Duodenal mucosa (tissue), 2 donors: Measurements from ENCODE around the gene ZNF879.
A peak's percentile ranks its signal among the peaks of the same experiment; 100 is the strongest.

ENCODE experiments used
- H3K27ac ChIP-seq: one replicate; pipeline ENCODE4 v1.7.0; 2013; ENCODE audit warnings: low read depth, low read length
- H3K27me3 ChIP-seq, 2 donors: one replicate each; pipeline ENCODE4 v1.7.0; 2013; ENCODE audit warnings: low read length in 2 of 2, control low read depth in 1 of 2; ENCODE audit not compliant: insufficient read depth in 2 of 2, control insufficient read depth in 1 of 2
- H3K36me3 ChIP-seq, 2 donors: one replicate each; pipeline ENCODE4 v1.7.0; 2013; ENCODE audit warnings: low read length in 2 of 2, control low read depth in 1 of 2; ENCODE audit not compliant: insufficient read depth in 2 of 2, control insufficient read depth in 1 of 2
- H3K4me1 ChIP-seq, 2 donors: one replicate each; pipeline ENCODE4 v1.7.0; 2013; ENCODE audit warnings: low read length in 2 of 2, control low read depth in 1 of 2; ENCODE audit not compliant: insufficient read depth in 2 of 2, control insufficient read depth in 1 of 2
- H3K4me3 ChIP-seq, 2 donors: one replicate each; pipeline ENCODE4 v1.7.0; 2013; ENCODE audit warnings: low read length in 2 of 2, low read depth in 1 of 2
- H3K9ac ChIP-seq, 2 donors: one replicate each; pipeline ENCODE4 v1.7.0; 2013; ENCODE audit warnings: low read length in 2 of 2, low read depth in 1 of 2
- H3K9me3 ChIP-seq, 2 donors: one replicate each; pipeline ENCODE4 v1.7.0; 2013; ENCODE audit warnings: low read length in 2 of 2, control low read depth in 1 of 2; ENCODE audit not compliant: control insufficient read depth in 1 of 2

The ZNF879 gene

GRCh38 chr5:179061025-179061424 lies 37.4 kb downstream of the ZNF879 start:
- Histone ChIP-seq H3K36me3 (peaks cover 3 to 7% of the 10 kb centered on the region in 2 donors), H3K27me3 (no peaks in the 10 kb centered on the region), H3K27ac (no peak overlapping the region), H3K4me1 (peaks cover 0 to 9% of the 10 kb centered on the region in 2 donors), H3K9me3 (peaks cover 9 to 11% of the 10 kb centered on the region in 2 donors), H3K9ac (peak overlapping the region in 1 of 2 donors; percentile 43), H3K4me3 (peak overlapping the region; percentile 82 to 87)

GRCh38 chr5:179065703-179066102 lies 42.1 kb downstream of the ZNF879 start:
- Histone ChIP-seq H3K36me3 (peaks cover 14 to 17% of the 10 kb centered on the region in 2 donors), H3K4me3 (no peak overlapping the region), H3K27ac (no peak overlapping the region), H3K27me3 (no peaks in the 10 kb centered on the region), H3K9ac (no peak overlapping the region), H3K4me1 (peaks cover 0 to 8% of the 10 kb centered on the region in 2 donors), H3K9me3 (peaks cover 36 to 44% of the 10 kb centered on the region in 2 donors)

- Histone ChIP-seq H3K4me3 (no peak overlapping the region), H3K27ac (no peak overlapping the region), H3K4me1 (no peaks in the 10 kb centered on the region), H3K9me3 (peaks cover 78 to 83% of the 10 kb centered on the region in 2 donors), H3K9ac (no peak overlapping the region), H3K27me3 (no peaks in the 10 kb centered on the region), H3K36me3 (peaks cover 33 to 40% of the 10 kb centered on the region in 2 donors)
Observed at GRCh38 chr5:179079165-179079987, 55.8 kb downstream of the ZNF879 start.

GRCh38 chr5:179080724-179081123 lies 57.1 kb downstream of the ZNF879 start:
- Histone ChIP-seq H3K36me3 (peaks cover 30 to 40% of the 10 kb centered on the region in 2 donors), H3K4me1 (no peaks in the 10 kb centered on the region), H3K9ac (no peak overlapping the region), H3K27me3 (no peaks in the 10 kb centered on the region), H3K27ac (no peak overlapping the region), H3K4me3 (no peak overlapping the region), H3K9me3 (peaks cover 84 to 88% of the 10 kb centered on the region in 2 donors)
